ENCODE data around the gene BZW2.

The BZW2 gene

GRCh38 chr7:16753102-16753931 is 107.3 kb downstream of the BZW2 start, which contains the start of gene TSPAN13:
TSS of gene TSPAN13 (plus strand) at chr7:16753755. CDS start at chr7:16753968, 213 bp downstream.
- peak; percentile 26 for DNase-seq (ENCODE audit: low read depth)

- DNase-seq (ENCODE audit: low read depth) = no peak
Observed at GRCh38 chr7:16753932-16754855, 108.2 kb downstream of the BZW2 start.

GRCh38 chr7:16754856-16755317 is 108.9 kb downstream of the BZW2 start:
- DNase-seq (ENCODE audit: low read depth) = no peak

DNA sequence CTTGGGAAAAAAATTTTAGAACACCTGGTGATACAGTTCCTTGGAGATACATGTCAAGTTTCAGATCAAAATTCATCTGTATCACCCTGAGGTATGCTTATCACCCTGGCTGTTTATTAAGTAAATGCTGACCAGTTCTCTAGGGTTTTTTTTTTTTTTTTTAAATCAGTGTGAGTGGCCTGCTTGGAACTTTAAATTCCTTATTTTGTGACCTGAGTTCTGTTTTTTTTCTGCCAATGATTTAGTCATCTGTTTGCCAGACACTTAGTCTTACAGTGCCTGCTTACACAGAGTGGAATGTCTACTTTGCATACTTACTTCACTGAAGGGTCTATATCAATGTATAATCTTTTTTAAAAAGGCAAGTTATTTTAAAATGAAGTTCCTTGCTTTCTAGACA is 109.4 kb downstream of the BZW2 start:
- DNase-seq (ENCODE audit: low read depth) = no peak

Measured in activated T-cell treated with anti-CD3 and anti-CD28 coated beads for 24 hours (primary cell).